ENCODE results near the gene C1orf35. TPM values are rescaled to one million over a fixed set of nuclear protein-coding genes. Genes with fewer than 3 reads are reported as not detected.
A peak's percentile ranks its signal among the peaks of the same experiment; 100 is the strongest.

C1orf35 gene
- total and polyA plus RNA-seq, 2 donors = 4.3 to 25.7 TPM

GRCh38 chr1:228110556-228110955, 7.4 kb upstream of the C1orf35 start:
- Histone ChIP-seq H3K4me1 (ENCODE audit: insufficient read depth) (no peaks in the 10 kb centered on the region), H3K4me3 (ENCODE audit: low read depth, low read length) (no peak overlapping the region), H3K36me3 (ENCODE audit: insufficient read depth) (no peaks in the 10 kb centered on the region), H3K27ac (ENCODE audit: low read depth) (no peak overlapping the region)
- 83% methylated on average over 7 of the region's 7 CpGs for WGBS
- no peak for DNase-seq (ENCODE audit: extremely low spot score)

DNA sequence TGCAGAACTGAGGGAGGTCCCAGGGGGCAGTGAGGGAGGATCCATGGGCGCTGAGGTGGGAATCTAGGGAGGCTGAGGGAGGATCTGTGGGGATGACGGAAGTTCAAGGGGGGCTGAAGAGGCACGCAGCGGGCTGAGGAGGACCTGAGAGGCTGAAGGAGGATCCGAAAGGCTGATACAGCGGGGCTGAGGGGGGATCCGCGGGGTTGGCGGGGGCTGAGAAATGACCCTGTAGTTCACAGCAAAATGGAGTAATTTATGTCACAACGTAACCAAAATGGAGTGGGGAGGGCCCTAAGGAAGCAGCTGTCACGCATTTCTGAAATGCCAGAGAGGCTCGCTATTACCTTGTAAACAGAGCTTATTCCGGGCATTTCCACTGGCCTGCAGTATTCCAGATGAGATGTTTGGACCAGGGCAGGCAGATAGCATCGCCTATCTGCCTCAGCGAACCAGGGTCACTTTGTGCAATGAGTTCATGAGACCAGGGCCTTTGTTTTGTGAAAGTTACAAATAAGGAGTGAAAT, 6.9 kb upstream of the C1orf35 start:
- WGBS = 16% methylated on average over 15 of the region's 15 CpGs
- no peaks in the 10 kb centered on the region for H3K36me3 ChIP-seq (ENCODE audit: insufficient read depth)
- no peaks in the 10 kb centered on the region for H3K4me1 ChIP-seq (ENCODE audit: insufficient read depth)
- no peak for DNase-seq (ENCODE audit: extremely low spot score)
- H3K27ac ChIP-seq (ENCODE audit: low read depth) = peak overlapping the region; percentile 86
- peak overlapping the region; percentile 58 for H3K4me3 ChIP-seq (ENCODE audit: low read depth, low read length)

- peak within 1 kb of the TSS; percentile 86 for H3K27ac ChIP-seq (ENCODE audit: low read depth)
- under 1% methylated on average over 66 of the region's 66 CpGs for WGBS
- peak within 1 kb of the TSS; percentile 58 for H3K4me3 ChIP-seq (ENCODE audit: low read depth, low read length)
- no peaks in the 10 kb centered on the region for H3K36me3 ChIP-seq (ENCODE audit: insufficient read depth)
- no peaks in the 10 kb centered on the region for H3K4me1 ChIP-seq (ENCODE audit: insufficient read depth)
- DNase-seq (ENCODE audit: extremely low spot score) = peak; percentile 92
These were observed 6.2 kb upstream of the C1orf35 start, which contains the start of gene MRPL55 for GRCh38 chr1:228109073-228109961. Gene MRPL55, minus strand, starts transcription at chr1:228109299. Its CDS starts 1,039 bp downstream, at chr1:228108260.

GRCh38 chr1:228108742-228109072, 5.6 kb upstream of the C1orf35 start:
- no peaks in the 10 kb centered on the region for H3K4me1 ChIP-seq (ENCODE audit: insufficient read depth)
- H3K27ac ChIP-seq (ENCODE audit: low read depth) = peak overlapping the region; percentile 77
- H3K36me3 ChIP-seq (ENCODE audit: insufficient read depth) = no peaks in the 10 kb centered on the region
- 2% methylated on average over 8 of the region's 8 CpGs for WGBS
- DNase-seq (ENCODE audit: extremely low spot score) = no peak
- H3K4me3 ChIP-seq (ENCODE audit: low read depth, low read length) = peak overlapping the region; percentile 58

DNA sequence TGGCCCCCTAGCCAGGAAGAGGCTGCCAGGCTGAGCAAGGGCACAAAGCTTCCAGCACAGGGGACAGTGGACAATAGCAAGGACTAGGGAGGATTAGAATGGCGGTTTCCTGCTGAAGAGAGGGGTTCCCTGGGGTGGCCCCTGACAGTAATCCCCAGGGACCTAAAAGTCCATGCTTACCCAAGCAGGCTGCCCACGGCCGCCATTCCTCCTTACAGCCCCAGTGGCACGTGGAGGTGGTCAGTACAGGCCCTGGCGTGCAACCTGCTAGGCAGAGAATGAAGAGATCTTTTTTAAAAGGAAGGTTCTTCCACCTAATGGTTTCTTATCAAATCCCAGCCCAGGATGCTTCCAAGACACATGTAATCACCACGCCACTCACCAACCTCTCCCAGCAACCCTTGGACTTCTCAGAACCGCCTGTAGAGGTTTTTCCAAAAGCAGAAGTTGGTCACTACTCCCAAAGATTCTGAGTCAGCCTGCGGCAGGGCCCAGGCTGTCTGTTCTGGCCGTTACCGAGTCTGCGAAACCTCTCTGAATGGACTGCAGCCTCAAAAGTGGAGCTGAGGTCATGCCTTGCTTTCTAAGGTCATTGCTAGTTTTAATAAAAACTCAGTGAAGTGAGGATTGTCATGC, 5.0 kb upstream of the C1orf35 start:
- Histone ChIP-seq H3K27ac (ENCODE audit: low read depth) (no peak overlapping the region), H3K36me3 (ENCODE audit: insufficient read depth) (no peaks in the 10 kb centered on the region), H3K4me3 (ENCODE audit: low read depth, low read length) (peak overlapping the region; percentile 58), H3K4me1 (ENCODE audit: insufficient read depth) (no peaks in the 10 kb centered on the region)
- DNase-seq (ENCODE audit: extremely low spot score) = no peak
- whole genome bisulfite sequencing = 79% methylated on average over 11 of the region's 11 CpGs

GRCh38 chr1:228107636-228108035, 4.5 kb upstream of the C1orf35 start:
- DNase-seq (ENCODE audit: extremely low spot score) = no peak
- Histone ChIP-seq H3K4me3 (ENCODE audit: low read depth, low read length) (no peak overlapping the region), H3K36me3 (ENCODE audit: insufficient read depth) (no peaks in the 10 kb centered on the region), H3K27ac (ENCODE audit: low read depth) (no peak overlapping the region), H3K4me1 (ENCODE audit: insufficient read depth) (no peaks in the 10 kb centered on the region)
- 89% methylated on average over 19 of the region's 19 CpGs for WGBS

DNA sequence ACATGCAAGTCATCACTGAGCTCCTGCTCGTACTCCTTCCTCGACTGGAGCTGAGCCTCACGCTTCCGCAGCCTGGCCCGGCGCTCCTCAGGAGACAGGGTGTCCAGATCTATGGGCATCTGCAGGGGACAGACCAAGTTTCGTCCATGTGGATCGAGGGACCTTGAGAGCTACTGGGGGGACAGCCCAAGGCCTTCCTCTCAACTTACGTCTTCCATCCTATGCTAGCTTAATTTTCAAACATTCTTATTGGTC, 3.6 kb upstream of the C1orf35 start:
- WGBS = 82% methylated on average over 9 of the region's 9 CpGs
- DNase-seq (ENCODE audit: extremely low spot score) = no peak
- no peak overlapping the region for H3K27ac ChIP-seq (ENCODE audit: low read depth)
- H3K4me3 ChIP-seq (ENCODE audit: low read depth, low read length) = no peak overlapping the region
- H3K4me1 ChIP-seq (ENCODE audit: insufficient read depth) = no peaks in the 10 kb centered on the region
- no peaks in the 10 kb centered on the region for H3K36me3 ChIP-seq (ENCODE audit: insufficient read depth)

DNA sequence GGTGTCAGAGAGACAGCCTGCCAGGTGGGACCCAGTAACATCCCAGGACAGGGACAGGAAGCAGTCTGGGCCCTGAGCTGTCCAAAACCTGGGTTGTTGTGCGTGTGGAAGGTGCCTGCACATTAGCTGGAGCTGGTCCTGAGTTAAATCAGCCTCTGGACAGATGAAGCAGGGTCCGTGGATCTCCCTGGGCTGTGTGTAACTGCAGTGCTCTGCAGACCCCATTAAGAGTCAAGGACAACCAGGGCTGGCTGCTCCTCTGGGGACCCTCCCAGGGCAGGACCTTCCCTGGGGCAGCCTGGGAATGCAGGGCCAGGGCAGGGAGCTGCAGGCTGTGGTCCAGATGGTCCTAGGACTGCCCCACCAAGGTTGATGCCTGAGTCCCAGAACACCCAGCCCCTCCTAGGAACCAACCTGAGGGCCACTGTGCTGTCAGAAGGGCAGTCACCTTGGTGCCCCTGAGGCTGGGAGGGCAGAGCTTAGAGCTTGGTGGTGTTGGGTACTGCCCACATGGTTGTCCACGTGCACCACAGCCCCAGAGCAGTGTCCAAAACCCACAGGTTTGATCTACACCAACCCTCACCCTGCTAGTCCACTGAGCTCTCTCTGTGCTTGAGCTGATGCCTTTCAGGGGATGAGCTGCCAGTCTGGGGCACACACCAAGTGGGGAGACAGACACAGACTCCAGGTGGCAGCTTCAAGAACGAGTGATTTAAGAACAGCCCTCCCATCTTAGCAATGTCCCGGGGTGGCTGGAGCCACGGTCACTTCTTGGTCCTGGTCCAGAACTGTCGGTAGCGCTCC, 3.1 kb upstream of the C1orf35 start:
- Histone ChIP-seq H3K27ac (ENCODE audit: low read depth) (no peak overlapping the region), H3K4me3 (ENCODE audit: low read depth, low read length) (no peak overlapping the region), H3K36me3 (ENCODE audit: insufficient read depth) (no peaks in the 10 kb centered on the region), H3K4me1 (ENCODE audit: insufficient read depth) (no peaks in the 10 kb centered on the region)
- WGBS = 76% methylated on average over 8 of the region's 8 CpGs
- DNase-seq (ENCODE audit: extremely low spot score) = no peak

GRCh38 chr1:228105270-228105995, 2.3 kb upstream of the C1orf35 start:
- no peak for DNase-seq (ENCODE audit: extremely low spot score)
- no peak overlapping the region for H3K27ac ChIP-seq (ENCODE audit: low read depth)
- 70% methylated on average over 9 of the region's 9 CpGs for WGBS
- no peaks in the 10 kb centered on the region for H3K4me1 ChIP-seq (ENCODE audit: insufficient read depth)
- H3K36me3 ChIP-seq (ENCODE audit: insufficient read depth) = no peaks in the 10 kb centered on the region
- no peak overlapping the region for H3K4me3 ChIP-seq (ENCODE audit: low read depth, low read length)

DNA sequence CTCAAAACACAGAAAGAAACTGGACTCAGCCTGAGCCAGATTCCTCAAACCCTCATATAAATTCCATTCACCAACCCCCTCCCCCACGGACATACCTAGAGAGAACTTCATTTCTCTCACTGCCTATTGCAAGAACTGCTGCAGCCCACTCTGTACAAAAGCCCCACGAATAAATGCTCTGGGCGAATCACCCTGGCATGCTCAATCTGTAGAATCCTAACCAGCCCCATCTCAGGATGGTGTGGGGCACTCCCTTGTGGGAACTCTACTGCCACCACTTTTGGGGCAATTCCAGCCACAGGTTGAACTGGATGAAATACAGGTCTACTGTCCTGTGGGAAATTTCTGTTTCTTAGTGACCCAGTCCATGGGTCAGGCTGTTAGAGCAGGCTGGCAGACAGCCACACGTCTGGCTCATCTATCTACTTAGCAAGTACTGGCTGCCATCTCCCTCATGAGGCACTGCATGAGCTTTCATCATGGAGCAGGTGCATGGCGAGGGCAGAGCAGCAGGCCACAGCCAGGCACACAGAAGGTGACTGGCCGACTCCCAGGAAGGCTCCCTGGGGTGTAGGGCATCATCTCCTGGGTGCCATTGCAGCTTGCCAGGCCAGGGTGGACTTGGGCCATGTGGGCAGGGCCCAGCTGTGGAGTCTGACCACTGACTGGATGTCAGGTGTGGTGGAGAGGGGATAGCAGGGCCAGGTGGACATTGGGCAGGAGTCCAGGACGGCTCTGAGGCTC, 1.6 kb upstream of the C1orf35 start:
- Histone ChIP-seq H3K27ac (ENCODE audit: low read depth) (no peak overlapping the region), H3K4me1 (ENCODE audit: insufficient read depth) (no peaks in the 10 kb centered on the region), H3K36me3 (ENCODE audit: insufficient read depth) (no peaks in the 10 kb centered on the region), H3K4me3 (ENCODE audit: low read depth, low read length) (no peak overlapping the region)
- WGBS = 52% methylated on average over 7 of the region's 7 CpGs
- DNase-seq (ENCODE audit: extremely low spot score) = no peak

DNA sequence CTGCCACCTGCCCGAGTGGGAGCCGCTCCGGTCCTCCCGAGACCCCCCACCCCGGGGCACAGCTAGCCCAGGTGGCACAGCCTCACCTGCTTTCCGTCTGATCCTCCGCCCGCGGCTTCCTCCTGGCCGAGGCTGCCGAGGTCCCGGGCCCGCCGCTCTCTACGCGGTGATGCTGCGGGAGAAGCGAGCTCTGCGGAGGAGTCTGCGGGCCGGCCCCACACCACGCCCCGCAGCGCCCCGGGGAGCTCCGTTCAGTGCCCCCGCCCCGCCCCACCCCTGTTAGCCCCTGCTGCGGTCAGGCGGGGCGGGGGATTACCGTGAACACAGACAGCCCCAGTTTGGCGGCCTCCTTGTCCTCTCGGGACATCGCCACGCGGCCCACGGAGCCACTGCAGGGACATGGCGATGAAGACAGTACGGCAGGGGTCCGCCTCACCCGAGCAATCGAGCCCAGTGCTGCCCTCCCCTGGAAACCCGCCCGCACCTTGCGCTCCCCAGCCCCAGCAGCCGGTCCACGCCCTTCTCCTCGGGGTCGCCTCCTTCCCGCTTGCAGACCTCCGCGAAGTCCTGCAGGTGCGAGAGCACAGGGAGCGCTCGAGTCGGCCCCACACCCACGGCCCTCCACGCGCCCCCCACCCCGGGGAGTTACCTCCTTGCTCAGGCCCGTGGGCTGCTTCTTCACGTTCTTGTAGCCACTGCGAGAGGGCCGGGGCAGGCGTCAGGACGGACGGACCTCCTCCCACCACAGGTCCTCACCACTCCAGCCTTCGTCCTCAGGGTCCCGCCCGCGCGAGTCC, 933 bp downstream of the C1orf35 start:
- no peak for DNase-seq (ENCODE audit: extremely low spot score)

GRCh38 chr1:228101614-228101993, 1.5 kb downstream of the C1orf35 start:
- DNase-seq (ENCODE audit: extremely low spot score) = no peak
- Histone ChIP-seq H3K4me1 (ENCODE audit: insufficient read depth) (no peaks in the 10 kb centered on the region), H3K27ac (ENCODE audit: low read depth) (peak overlapping the region; percentile 30), H3K36me3 (ENCODE audit: insufficient read depth) (no peaks in the 10 kb centered on the region), H3K4me3 (ENCODE audit: low read depth, low read length) (peak overlapping the region; percentile 86)
- WGBS = 55% methylated on average over 15 of the region's 15 CpGs

More for the DNA sequence above, 933 bp downstream of the C1orf35 start:
- H3K4me1 ChIP-seq (ENCODE audit: insufficient read depth) = no peaks in the 10 kb centered on the region
- H3K27ac ChIP-seq (ENCODE audit: low read depth) = peak overlapping the region; percentile 63
- H3K36me3 ChIP-seq (ENCODE audit: insufficient read depth) = no peaks in the 10 kb centered on the region
- whole genome bisulfite sequencing = 7% methylated on average over 73 of the region's 73 CpGs
- peak overlapping the region; percentile 86 for H3K4me3 ChIP-seq (ENCODE audit: low read depth, low read length)

Data from urinary bladder (tissue), 4 donors.